Measurements from ENCODE around the gene PTRH2. TPM values are rescaled to one million over a fixed set of nuclear protein-coding genes. Genes with fewer than 3 reads are reported as not detected.

PTRH2 gene
- total RNA-seq, 1 donor from 2014 or later, result 18.6 TPM

- H3K27me3 Mint-ChIP-seq (ENCODE audit: unreplicated experiment), result no peaks in the 10 kb centered on the region
- H3K27ac Mint-ChIP-seq (ENCODE audit: unreplicated experiment), result no peak overlapping the region
- DNase-seq, result no peak
- H3K4me1 Mint-ChIP-seq (ENCODE audit: low read depth, unreplicated experiment), result no peaks in the 10 kb centered on the region
- no peaks in the 10 kb centered on the region for H3K9me3 Mint-ChIP-seq (ENCODE audit: unreplicated experiment)
- H3K36me3 Mint-ChIP-seq (ENCODE audit: unreplicated experiment), result no peaks in the 10 kb centered on the region
- H3K4me3 Mint-ChIP-seq (ENCODE audit: unreplicated experiment), result no peak overlapping the region
- TF ChIP-seq, protein P1, sequence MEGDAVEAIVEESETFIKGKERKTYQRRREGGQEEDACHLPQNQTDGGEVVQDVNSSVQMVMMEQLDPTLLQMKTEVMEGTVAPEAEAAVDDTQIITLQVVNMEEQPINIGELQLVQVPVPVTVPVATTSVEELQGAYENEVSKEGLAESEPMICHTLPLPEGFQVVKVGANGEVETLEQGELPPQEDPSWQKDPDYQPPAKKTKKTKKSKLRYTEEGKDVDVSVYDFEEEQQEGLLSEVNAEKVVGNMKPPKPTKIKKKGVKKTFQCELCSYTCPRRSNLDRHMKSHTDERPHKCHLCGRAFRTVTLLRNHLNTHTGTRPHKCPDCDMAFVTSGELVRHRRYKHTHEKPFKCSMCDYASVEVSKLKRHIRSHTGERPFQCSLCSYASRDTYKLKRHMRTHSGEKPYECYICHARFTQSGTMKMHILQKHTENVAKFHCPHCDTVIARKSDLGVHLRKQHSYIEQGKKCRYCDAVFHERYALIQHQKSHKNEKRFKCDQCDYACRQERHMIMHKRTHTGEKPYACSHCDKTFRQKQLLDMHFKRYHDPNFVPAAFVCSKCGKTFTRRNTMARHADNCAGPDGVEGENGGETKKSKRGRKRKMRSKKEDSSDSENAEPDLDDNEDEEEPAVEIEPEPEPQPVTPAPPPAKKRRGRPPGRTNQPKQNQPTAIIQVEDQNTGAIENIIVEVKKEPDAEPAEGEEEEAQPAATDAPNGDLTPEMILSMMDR (IDR thresholded peaks at IDR 0.05; ENCODE audit: partially characterized antibody, unreplicated experiment), result no peak
These were observed 23.1 kb upstream of the PTRH2 start for GRCh38 chr17:59730268-59730834.

GRCh38 chr17:59727817-59728533 lies 20.7 kb upstream of the PTRH2 start:
- H3K9me3 Mint-ChIP-seq (ENCODE audit: unreplicated experiment), result no peaks in the 10 kb centered on the region
- DNase-seq, result no peak
- no peaks in the 10 kb centered on the region for H3K4me1 Mint-ChIP-seq (ENCODE audit: low read depth, unreplicated experiment)
- H3K27ac Mint-ChIP-seq (ENCODE audit: unreplicated experiment), result no peak overlapping the region
- no peaks in the 10 kb centered on the region for H3K27me3 Mint-ChIP-seq (ENCODE audit: unreplicated experiment)
- no peak overlapping the region for H3K4me3 Mint-ChIP-seq (ENCODE audit: unreplicated experiment)
- H3K36me3 Mint-ChIP-seq (ENCODE audit: unreplicated experiment), result no peaks in the 10 kb centered on the region
- TF ChIP-seq, protein P1 (IDR thresholded peaks at IDR 0.05; ENCODE audit: partially characterized antibody, unreplicated experiment), result no peak

DNA sequence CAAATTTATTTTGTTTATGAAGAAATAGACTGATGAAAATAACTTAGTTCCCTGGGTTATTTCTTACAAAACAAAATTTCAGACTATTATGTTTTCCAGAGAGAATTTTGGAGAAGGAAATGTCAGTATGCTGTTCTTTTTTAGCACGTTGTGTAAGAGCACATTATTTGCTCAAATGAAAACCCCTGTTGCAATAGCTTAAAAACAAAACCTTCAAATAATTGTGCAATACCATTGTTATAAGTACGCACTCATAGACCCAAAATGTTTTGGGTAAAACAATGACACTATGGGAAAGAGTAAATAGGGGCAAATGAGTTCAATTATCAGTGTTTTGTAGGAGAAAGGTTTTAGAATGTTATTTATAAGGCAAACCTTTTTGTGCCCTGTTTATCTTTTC lies 18.5 kb upstream of the PTRH2 start:
- H3K27ac Mint-ChIP-seq (ENCODE audit: unreplicated experiment), result no peak overlapping the region
- no peak overlapping the region for H3K4me3 Mint-ChIP-seq (ENCODE audit: unreplicated experiment)
- H3K36me3 Mint-ChIP-seq (ENCODE audit: unreplicated experiment), result no peaks in the 10 kb centered on the region
- H3K27me3 Mint-ChIP-seq (ENCODE audit: unreplicated experiment), result no peaks in the 10 kb centered on the region
- TF ChIP-seq, protein P1 (IDR thresholded peaks at IDR 0.05; ENCODE audit: partially characterized antibody, unreplicated experiment), result no peak
- DNase-seq, result no peak
- H3K9me3 Mint-ChIP-seq (ENCODE audit: unreplicated experiment), result peaks cover 1% of the 10 kb centered on the region
- H3K4me1 Mint-ChIP-seq (ENCODE audit: low read depth, unreplicated experiment), result no peaks in the 10 kb centered on the region

GRCh38 chr17:59723607-59724006 lies 16.4 kb upstream of the PTRH2 start:
- Mint-ChIP-seq H3K4me3 (ENCODE audit: unreplicated experiment) (no peak overlapping the region), H3K9me3 (ENCODE audit: unreplicated experiment) (peaks cover 2% of the 10 kb centered on the region), H3K27ac (ENCODE audit: unreplicated experiment) (no peak overlapping the region), H3K27me3 (ENCODE audit: unreplicated experiment) (no peaks in the 10 kb centered on the region), H3K4me1 (ENCODE audit: low read depth, unreplicated experiment) (no peaks in the 10 kb centered on the region), H3K36me3 (ENCODE audit: unreplicated experiment) (no peaks in the 10 kb centered on the region)
- TF ChIP-seq, protein P1 (IDR thresholded peaks at IDR 0.05; ENCODE audit: partially characterized antibody, unreplicated experiment), result no peak
- DNase-seq, result no peak

DNA sequence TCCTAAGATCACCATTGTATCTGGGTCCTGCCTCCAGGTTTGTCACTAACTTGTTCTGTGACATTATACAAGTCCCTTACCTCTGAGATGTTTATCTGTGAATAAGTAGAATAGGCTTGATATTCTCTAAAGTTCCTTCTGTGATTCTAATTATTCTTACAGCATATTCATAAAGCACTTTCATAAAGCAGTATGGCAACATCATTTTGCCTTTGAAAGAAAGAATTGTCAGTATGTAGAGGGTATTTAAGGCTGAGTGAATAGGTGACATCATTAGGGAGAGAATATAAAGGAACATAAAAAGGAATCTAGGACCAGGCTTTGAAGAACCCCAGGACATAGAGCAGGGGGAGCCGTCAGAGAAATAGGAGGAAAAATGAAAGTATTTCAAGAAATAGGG lies 15.8 kb upstream of the PTRH2 start:
- Mint-ChIP-seq H3K36me3 (ENCODE audit: unreplicated experiment) (no peaks in the 10 kb centered on the region), H3K4me3 (ENCODE audit: unreplicated experiment) (no peak overlapping the region), H3K9me3 (ENCODE audit: unreplicated experiment) (peaks cover 3% of the 10 kb centered on the region), H3K27me3 (ENCODE audit: unreplicated experiment) (no peaks in the 10 kb centered on the region), H3K4me1 (ENCODE audit: low read depth, unreplicated experiment) (no peaks in the 10 kb centered on the region), H3K27ac (ENCODE audit: unreplicated experiment) (no peak overlapping the region)
- no peak for DNase-seq
- TF ChIP-seq, protein P1 (IDR thresholded peaks at IDR 0.05; ENCODE audit: partially characterized antibody, unreplicated experiment), result no peak
